Body of pancreas (tissue), 4 donors: ENCODE measurements around the gene AIM2. TPM values are rescaled to one million over a fixed set of nuclear protein-coding genes. Genes with fewer than 3 reads are reported as not detected.
A peak's percentile ranks its signal among the peaks of the same experiment; 100 is the strongest.

Experiments
- ATAC-seq: fragments of 150-250 bp; one replicate; pipeline ENCODE4 v1.9.1; 2016
- DNase-seq, 4 donors: peaks; one replicate each; pipeline ENCODE4 v3.0.0-alpha.2; 2019
- H3K27ac ChIP-seq, 4 donors: fragments of 200-600 bp; sonication (generic); 1 replicate in 3 of 4; 2 replicates in 1 of 4; pipeline versions ENCODE4 v1.5.1 to v1.6.1; 2016 to 2019; ENCODE audit warnings: mild to moderate bottlenecking in 1 of 4, mixed read lengths in 1 of 4, moderate library complexity in 1 of 4
- H3K27me3 ChIP-seq, 2 donors: fragments of 200-600 bp; sonication (generic); one replicate each; pipeline ENCODE4 v1.6.0; 2016; ENCODE audit warnings: mild to moderate bottlenecking in 1 of 2
- H3K36me3 ChIP-seq, 2 donors: fragments of 200-600 bp; sonication (generic); replicated peaks in 1 of 2; 2 replicates each; pipeline ENCODE4 v1.5.1; 2016; ENCODE audit warnings: low read depth in 2 of 2; ENCODE audit not compliant: insufficient read depth in 1 of 2
- H3K4me1 ChIP-seq: fragments of 200-600 bp; sonication (generic); one replicate; pipeline ENCODE4 v1.6.0; 2016
- H3K4me3 ChIP-seq, 2 donors: fragments of 200-600 bp; sonication (generic); 1 replicate in 1 of 2; 2 replicates in 1 of 2; pipeline ENCODE4 v1.5.1; 2016 to 2019
- H3K9me3 ChIP-seq, 3 donors: fragments of 200-600 bp; sonication (generic); 1 replicate in 2 of 3; 2 replicates in 1 of 3; pipeline ENCODE4 v1.5.1; 2016
- CTCF ChIP-seq, 7 experiments: fragments of 450-650 bp in 4 of 7; fragments of 200-600 bp in 3 of 7; sonication (generic) in 3 of 7; IDR thresholded peaks; one replicate each; pipeline ENCODE4 v1.5.1; 2016 to 2019; ENCODE audit warnings: antibody characterized with exemption in 7 of 7
- POLR2A ChIP-seq, 3 donors: fragments of 450-650 bp; IDR thresholded peaks; one replicate each; pipeline ENCODE4 v1.6.1; 2016; ENCODE audit warnings: antibody characterized with exemption in 3 of 3, mild to moderate bottlenecking in 2 of 3
- WGBS, 2 donors: methylation state at CpG; one replicate each; pipeline ENCODE4 v1.1.5; 2017; 5-methylcytosine and 5-hydroxymethylcytosine counted together
- intact Hi-C: fragments of 100-400 bp; cut with DNase I; formaldehyde crosslinking; loops from one replicate; pipeline ENCODE4 v1.15.1; 2023
- total RNA-seq, 2 donors: library from RNA; depleted of rRNA; stranded (reverse); fragments of >200 nt; gene quantifications; one replicate each; pipeline ENCODE4 v1.1.0, GENCODE V29; 2016

AIM2 gene
- total RNA-seq, 2 donors from 2014 or later: not detected

DNA sequence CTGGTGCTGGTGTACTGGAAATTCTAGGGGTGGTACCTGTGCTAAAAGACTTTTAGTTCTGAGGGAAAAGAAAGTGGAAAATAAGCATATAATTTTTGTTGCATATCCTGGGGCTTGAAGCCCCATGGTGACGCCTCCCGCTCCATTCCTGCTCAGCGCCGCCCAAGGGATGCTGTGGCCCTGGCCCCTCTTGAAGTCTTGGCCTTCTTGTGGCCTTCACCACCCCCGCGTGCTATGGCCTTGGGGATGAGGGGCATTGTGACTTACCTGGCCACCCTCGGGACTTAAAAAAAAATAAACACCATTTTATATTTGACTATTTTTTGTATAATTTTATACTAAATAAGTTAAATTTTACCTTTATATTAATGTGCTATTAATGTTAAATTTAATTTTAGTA lies 51.5 kb downstream of the AIM2 start:
- ATAC-seq (no peak), DNase-seq (no peak)
- WGBS, 2 donors: 85% methylated on average over 7 of the region's 7 CpGs
- intact Hi-C loops: no loop called here
- Histone ChIP-seq H3K27ac (no peak overlapping the region), H3K4me3 (no peak overlapping the region), H3K4me1 (no peaks in the 10 kb centered on the region), H3K27me3 (no peaks in the 10 kb centered on the region), H3K36me3 (no peaks in the 10 kb centered on the region), H3K9me3 (no peaks in the 10 kb centered on the region)
- TF ChIP-seq POLR2A (IDR thresholded peaks at IDR 0.05) (no peak), CTCF (IDR thresholded peaks at IDR 0.05) (no peak)

- ATAC-seq (no peak), DNase-seq (no peak)
- Histone ChIP-seq H3K4me1 (no peaks in the 10 kb centered on the region), H3K9me3 (no peaks in the 10 kb centered on the region), H3K27ac (no peak overlapping the region), H3K36me3 (no peaks in the 10 kb centered on the region), H3K27me3 (no peaks in the 10 kb centered on the region), H3K4me3 (no peak overlapping the region)
- no peak for TF ChIP-seq POLR2A (IDR thresholded peaks at IDR 0.05)
- TF ChIP-seq CTCF (IDR thresholded peaks at IDR 0.05): no peak
- intact Hi-C loops: no loop called here
- WGBS, 2 donors: 64 to 76% methylated on average over 10 of the region's 10 CpGs
Observed at GRCh38 chr1:159023723-159024122, 52.8 kb downstream of the AIM2 start.

- TF ChIP-seq CTCF (IDR thresholded peaks at IDR 0.05): no peak
- no peak for TF ChIP-seq POLR2A (IDR thresholded peaks at IDR 0.05)
- DNase-seq: peak in 3 of 4 donors; percentile 24 to 75 (median 32)
- H3K4me3 ChIP-seq: no peak overlapping the region
- no peaks in the 10 kb centered on the region for H3K36me3 ChIP-seq
- WGBS, 2 donors: 40 to 47% methylated on average over 4 of the region's 4 CpGs
- intact Hi-C loops: no loop called here
- H3K27me3 ChIP-seq: no peaks in the 10 kb centered on the region
- ATAC-seq: peak; percentile 45
- no peaks in the 10 kb centered on the region for H3K4me1 ChIP-seq
- H3K9me3 ChIP-seq: no peaks in the 10 kb centered on the region
- H3K27ac ChIP-seq: no peak overlapping the region
Observed at GRCh38 chr1:159015440-159015909, 61.1 kb downstream of the AIM2 start.

DNA sequence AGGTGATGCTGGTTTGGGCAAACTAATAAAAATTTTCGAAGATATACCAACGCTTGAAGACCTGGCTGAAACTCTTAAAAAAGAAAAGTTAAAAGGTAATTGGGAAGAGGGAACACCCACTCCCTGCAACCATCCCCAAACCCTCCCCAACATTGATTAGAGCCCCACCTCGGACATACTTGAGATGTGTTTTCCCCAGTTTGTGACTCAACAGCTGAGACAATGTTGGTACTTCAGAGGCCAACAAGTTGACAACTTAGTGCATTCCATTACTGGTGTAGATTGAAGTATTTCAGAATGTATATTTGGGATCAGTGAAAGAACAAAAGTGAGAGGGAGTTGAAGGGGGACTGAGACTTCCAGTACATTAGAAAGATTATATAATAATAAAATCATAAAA lies 61.7 kb downstream of the AIM2 start:
- intact Hi-C loops: no loop called here
- Histone ChIP-seq H3K36me3 (no peaks in the 10 kb centered on the region), H3K27ac (no peak overlapping the region), H3K9me3 (no peaks in the 10 kb centered on the region), H3K4me1 (no peaks in the 10 kb centered on the region), H3K27me3 (no peaks in the 10 kb centered on the region), H3K4me3 (no peak overlapping the region)
- ATAC-seq (no peak), DNase-seq (no peak)
- TF ChIP-seq CTCF (IDR thresholded peaks at IDR 0.05): no peak
- no peak for TF ChIP-seq POLR2A (IDR thresholded peaks at IDR 0.05)
- WGBS, 2 donors: 43 to 51% methylated on average over 3 of the region's 3 CpGs

DNA sequence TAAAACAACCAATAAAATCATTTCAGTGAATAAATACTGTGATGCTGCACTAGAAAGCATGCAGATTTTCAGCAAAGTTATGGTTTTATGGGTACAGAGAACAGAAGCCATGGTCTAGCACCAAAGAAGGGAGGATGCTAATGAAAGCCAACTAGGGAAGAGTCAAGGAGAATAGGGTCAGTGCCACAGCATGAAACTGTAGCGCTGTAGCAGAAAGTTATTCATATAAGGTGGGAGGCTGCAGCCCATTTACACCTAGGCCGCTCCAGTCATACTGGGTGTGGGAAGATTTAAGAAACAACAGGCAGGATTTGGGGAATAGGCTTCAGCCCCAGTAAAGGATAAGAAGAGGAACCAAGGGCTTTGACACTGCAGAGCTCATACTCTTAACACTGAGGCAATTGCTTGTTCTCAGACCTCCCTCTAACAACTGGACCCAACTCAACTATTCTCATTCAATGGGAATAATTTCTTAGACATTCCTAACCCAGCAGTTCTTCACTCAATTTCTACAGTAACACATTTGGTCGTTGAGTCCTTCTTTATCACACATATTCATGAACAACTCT lies 62.5 kb downstream of the AIM2 start:
- WGBS, 2 donors: 75 to 86% methylated on average over 3 of the region's 3 CpGs
- Histone ChIP-seq H3K36me3 (no peaks in the 10 kb centered on the region), H3K27ac (no peak overlapping the region), H3K27me3 (no peaks in the 10 kb centered on the region), H3K4me3 (no peak overlapping the region), H3K9me3 (no peaks in the 10 kb centered on the region), H3K4me1 (no peaks in the 10 kb centered on the region)
- TF ChIP-seq POLR2A (IDR thresholded peaks at IDR 0.05) (no peak), CTCF (IDR thresholded peaks at IDR 0.05) (no peak)
- DNase-seq (no peak), ATAC-seq (no peak)
- intact Hi-C loops: no loop called here
